Activated CD4-positive, CD25-positive, alpha-beta regulatory T cell treated with anti-CD3 and anti-CD28 coated beads, Interleukin-2, amount 50 U/mL, for 72 hours (primary cell): ENCODE data around the gene TRAF7.
"Not testable (repeated sequence)": the region's sequence is repeated elsewhere in the genome, so short reads cannot be mapped to it uniquely, and the experiment has no call there.

Experiments
- DNase-seq: peaks from one replicate; pipeline ENCODE4 v3.0.0; 2021

The TRAF7 gene

DNA sequence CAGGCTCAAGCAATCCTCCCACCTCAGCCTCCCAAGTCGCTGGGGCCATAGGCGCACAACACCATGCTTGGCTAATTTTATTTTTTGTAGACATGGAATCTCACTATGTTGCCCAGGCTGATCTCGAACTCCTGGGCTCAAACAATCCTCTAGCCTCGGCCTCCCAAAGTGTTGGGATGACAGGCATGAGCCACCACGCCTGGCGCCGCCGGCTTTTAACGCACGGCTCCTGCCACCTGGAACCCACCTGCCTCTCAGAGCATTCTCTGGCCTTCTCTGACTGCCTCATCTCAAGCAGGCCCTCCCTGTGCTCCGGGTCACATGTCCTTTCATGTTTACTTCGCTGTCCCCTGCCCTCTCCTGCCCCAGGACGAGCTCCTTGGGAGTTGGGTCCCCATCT is 30.5 kb downstream of the TRAF7 start:
- no peak for DNase-seq

DNA sequence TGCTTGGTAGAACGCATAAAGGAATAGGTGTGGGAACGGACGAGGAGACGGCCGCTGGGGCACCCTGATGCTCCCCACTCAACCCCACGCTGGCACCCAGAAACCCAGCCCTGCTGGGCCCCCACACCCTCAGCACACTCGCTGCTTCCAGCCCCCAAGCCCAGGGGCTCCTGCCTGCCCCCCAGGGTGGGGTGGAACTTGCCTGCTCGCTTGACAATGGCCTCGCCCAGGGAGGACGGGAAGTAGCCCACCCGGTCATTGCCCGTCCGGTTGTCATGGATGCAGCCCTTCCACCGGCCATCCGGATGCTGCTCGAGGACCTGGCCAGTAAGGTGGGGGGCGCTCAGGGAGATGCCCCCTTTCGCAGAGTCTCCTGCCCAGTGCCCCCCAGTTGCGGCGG is 30.9 kb downstream of the TRAF7 start:
- no peak for DNase-seq

DNA sequence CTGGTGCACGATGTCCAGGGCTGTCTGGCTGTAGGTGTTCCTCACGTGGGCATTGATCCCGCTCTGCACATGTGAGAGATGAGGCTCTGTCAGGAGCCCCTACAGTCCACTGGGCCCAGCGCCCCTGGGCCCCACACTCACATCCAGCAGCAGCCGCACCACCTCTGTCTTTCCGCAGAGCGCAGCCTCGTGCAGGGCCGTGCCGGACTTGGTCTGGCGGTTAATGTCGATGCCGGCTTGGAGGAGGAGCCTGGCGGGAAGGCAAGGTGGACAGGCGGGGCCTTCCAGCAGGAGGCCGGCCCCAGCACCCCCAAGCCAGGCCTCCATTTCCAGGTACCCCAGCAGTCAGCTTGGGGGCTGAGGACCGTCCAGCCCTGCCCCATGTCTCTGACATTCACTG is 31.6 kb downstream of the TRAF7 start:
- DNase-seq = no peak

DNA sequence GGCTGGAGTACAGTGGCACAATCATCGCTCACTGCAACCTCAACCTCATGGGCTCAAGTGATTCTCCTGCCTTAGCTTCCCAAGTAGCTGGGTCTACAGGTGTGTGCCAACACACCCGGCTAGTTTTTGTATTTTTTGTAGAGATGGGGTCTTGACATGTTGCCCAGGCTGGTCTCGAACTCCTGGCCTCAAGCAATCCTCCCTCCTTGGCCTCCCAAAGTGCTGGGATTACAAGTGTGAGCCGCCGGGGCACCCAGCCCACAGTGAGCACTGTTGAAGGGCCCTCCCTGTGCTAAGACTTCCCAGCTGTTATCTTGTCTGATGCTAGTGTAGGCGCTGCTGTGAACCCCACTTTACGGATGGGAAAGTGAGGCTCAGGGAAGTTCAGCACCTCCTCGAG is 32.8 kb downstream of the TRAF7 start:
- no peak for DNase-seq

DNA sequence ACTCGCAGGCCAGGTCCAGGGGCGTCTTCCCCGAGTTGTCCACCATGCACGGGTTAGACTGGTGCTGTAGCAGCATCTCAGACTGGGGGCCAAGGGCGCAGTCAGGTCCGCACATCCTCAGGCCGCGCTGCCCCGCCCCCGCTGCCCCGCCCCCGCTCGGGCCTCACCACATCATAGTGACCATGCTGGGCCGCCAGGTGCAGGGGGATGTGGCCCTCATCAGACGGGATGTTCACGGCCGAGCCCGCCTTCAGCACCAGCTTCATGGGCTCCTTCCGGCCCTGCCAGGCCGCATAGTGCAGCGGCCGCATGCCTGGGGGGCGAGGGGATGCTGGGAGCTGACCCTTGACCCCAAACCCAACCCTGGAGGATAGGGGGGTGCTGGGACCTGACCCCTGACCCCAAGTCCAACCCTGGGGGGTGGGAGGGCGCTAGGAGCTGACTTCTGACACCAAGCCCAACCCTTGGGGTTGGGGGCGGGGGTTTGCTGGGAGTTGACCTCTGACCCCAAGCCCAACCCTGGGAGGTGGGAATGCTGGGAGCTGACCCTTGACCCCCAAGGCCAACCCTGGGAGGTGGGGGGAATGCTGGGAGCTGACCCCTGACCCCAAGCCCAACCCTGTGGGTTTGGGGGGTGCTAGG is 33.8 kb downstream of the TRAF7 start:
- DNase-seq = no peak

DNA sequence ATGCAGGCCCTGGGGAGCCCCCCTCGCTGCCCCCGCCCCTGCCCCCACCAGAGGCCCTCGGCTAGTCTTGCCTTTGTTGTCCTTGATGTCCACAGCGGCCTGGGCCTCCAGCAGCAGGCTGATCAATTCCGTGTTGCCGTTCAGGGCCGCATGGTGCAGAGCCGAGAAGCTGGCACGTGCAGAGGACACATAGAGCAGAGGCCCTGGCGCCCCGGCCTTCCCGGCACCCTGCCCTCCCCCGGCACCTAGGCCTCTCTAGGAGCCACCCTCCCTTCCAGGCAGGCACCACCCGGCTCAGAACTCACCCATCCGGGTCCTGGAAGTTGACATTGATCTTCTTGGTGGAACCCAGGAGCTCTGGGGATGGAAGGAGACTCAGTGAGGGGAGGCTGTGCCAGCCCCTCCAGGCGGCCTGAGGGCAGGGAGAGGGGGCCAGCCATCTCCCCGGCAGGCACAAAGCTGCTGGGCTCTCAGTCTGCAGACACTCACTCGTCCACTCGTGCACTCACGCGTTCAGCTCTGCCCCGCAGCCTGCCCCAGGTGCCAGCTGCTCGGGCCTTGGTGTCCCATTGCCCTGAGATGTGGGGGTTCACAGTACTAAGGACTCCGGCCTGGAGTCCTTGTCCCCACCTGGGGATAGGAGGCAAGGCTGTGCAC is 34.5 kb downstream of the TRAF7 start:
- no peak for DNase-seq

DNA sequence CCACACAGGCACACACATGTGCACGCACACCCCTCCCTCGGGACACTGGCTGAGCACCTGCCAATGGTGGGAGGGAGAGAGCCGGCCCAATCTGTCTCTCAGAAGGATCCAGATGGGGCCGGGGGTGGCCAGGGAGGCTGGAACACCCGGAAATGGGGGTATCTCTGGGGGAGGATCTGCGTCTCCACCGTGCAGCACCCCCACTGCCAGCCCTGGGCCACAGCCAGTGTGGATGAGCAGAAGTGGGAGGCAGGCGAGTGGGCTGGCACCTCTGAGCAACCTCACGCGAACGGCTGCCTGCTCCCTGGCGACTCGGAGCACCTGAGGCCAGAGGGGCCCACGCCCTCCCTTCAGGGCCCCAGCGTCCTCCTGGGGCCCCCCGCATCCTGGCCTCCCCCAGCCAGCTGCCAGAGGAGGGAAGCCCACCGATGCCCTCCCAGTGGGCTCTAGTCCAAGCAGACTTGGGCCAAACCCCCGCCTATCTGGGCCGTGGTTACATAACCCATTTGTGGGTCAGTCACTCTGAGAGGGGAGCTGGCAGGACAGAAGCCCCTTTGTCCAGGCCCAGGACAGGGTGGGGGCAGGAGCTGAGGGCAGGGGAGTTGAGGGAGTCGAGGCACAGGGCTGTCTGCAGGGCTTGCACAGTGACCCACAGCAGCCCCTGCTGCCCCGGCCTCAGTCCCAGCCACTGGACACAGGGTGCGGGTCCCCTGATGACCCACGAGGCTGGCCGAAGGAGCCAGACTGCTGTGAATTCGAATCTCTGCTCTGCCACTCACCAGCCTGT is 35.3 kb downstream of the TRAF7 start:
- no peak for DNase-seq

DNA sequence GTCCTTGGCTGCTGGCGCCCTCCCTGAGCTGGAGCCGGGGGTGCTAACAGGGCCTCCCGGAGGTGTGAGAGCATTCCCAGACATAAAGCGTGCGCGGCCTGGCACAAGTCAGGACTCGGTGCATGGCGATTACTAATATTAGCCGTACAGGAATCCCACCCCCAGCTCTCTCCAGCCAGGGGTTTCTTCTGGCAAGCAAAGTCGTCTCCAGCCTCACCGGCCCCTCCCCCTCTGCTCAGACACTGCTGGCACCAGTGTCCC is 35.8 kb downstream of the TRAF7 start:
- no peak for DNase-seq

DNA sequence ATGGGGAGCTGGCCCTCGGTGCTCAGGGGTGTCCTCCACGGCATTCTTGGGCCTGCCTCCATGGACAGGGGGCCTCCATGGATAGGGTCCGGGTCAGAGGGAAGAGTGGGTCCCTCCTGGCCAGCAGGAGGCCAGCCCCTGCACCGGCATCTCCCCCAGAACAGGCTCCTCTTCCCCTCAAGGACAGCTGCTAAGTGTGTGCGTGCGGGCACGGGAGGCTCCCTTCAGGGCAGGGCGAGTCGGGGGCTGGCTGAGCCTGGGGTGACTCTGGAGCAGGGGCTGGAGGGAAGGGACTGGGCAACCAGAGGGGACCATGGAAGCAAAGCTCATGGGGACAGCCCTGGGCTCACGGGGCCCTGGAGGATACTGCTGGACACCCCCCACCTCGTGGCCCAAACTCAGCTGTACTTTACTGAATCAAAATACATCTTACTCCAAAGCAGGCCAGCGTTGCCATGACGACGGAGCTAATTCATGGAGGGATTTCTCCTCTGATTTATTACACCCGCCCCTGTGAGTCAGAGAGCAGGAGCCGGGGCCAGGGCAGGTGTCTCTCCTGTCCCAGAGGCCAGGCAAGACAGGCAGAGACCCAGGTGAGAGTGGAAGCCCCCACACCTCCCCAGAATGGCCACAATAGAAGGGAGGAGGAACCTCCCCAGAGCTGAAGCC is 38.7 kb downstream of the TRAF7 start:
- no peak for DNase-seq

DNA sequence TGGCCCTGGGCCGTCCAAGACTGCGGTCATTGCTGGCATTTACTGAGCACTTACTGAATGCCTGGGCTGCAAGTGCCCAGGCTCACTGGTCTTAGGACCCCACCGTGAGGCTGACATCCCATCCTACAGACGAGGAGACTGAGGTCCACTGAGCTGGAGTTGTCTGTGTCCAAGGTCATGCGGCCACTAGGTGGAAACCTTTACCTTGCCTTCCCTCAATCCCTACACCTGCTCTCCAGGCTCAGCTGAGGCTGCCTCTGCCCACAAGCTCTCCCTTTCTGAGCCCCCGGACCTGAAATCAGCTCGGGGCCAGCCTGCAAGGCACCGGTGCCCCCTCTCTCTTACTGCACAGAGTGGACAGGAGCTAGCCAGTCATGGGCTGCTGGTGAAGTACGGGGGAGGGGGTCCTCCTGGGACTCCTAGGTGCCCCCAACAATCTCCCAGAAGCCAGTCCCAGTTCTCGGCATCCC is 39.3 kb downstream of the TRAF7 start:
- DNase-seq = no peak

DNA sequence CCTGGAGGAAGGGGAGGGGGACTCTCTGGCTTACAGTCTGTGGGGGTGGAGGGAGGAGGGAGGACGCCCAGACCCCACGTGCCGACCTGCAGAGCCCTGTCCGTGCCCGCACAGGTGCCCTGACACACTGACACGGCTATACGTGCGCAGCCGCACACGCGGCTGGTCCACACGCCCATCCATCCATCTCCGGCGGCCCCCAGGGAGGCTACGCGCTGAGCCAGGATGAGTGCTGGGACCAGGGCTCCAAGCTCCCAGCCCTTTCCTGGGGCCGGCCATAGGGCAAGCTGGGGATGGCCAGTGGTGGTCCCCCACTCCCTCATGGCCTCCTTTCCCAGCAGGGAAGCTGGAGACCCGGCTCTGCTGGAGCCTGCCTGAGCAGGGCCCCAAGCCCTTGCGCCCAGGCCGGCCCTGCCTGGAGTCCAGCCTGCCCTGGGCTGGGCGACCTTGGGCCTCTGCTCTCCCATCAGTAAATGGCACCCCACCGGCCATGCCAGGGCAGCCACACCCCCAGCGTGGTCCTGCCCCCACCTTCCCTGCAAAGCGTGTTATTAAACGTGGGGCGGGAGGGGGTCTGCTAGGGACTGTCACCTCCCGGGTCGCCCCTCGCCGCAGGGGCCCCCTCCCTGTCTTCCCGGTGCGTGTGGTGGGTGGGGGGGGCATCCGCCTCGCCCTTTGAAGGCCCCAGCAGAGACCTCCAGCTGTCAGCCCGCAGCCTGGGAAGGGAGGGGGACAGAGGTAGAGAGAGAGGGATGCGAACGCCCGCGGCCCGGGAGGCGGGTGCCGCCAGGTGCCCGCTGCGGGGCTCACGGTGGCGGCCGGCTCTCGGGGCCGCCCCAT is 40.0 kb downstream of the TRAF7 start:
- no peak for DNase-seq

DNA sequence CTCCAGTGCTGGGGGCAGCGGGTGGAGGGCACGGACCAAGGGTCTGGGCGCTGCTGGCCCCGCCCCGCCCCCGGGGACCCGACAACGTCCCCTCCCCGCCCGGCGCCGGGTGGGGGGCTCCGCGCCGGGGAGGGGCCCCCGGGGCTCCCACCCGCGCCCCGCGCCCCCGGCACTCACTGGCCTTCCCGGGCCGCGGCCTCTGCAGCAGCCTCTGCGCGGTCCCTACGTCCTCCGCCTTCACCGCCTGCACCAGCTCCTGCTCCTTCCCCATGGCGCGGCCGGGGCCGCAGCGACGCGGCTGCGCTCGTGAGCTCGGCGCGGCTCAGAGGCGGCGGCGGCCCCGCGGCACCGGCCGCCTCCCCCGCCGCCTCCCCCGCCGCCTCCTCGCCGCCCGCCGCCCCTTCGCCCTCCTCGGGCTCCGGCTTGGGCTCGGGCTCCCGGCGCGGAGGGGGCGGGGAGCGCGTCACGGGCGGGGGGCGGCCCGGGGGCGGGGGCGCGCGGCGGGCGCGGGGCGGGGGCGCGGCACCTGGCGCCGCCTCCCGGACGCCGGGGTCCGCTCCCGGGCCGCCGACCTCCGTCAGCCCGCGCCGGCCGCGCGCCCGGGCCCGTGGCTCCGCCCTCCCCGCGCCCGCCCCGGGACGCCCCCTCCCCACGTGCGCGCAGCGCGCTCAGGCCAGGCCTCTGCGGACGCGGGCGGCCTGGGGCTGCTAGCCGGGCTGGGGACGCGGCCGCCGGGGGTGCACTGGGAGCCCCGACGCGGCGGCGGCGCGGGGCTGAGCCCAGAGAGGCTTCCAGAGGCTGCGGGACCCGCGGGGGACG is 40.8 kb downstream of the TRAF7 start, which contains the start of gene CASKIN1:
TSS of gene CASKIN1 (minus strand) at position 444 of the 819 bp plus-strand sequence. CDS start at position 271, 173 bp downstream.
- DNase-seq = no peak

DNA sequence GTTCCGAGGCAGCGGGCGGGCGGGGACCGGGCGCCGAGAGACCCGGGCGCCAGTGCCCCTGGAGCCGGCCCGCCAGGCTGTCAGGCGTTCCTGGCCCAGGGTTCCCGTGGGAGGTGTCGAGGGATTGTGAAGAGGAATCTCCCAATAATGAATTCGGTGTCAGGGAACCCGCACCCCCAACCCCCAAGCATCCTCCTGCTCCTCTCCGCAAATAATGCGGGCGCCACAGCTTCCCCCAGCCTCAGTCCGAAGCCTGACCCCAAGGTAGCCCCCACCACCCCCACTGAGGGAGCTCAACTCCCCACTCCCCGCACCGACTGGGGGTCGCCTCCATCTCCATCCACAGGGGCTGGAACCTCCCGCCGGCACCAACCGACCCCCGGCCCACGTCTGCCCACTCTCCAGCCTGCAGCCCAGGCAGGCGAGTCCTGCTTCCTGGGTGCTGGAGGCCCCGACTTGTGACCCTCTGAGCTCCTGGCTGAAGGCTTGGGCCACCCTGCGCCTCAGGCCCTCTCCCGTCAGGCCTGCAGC is 41.5 kb downstream of the TRAF7 start:
- no peak for DNase-seq

DNA sequence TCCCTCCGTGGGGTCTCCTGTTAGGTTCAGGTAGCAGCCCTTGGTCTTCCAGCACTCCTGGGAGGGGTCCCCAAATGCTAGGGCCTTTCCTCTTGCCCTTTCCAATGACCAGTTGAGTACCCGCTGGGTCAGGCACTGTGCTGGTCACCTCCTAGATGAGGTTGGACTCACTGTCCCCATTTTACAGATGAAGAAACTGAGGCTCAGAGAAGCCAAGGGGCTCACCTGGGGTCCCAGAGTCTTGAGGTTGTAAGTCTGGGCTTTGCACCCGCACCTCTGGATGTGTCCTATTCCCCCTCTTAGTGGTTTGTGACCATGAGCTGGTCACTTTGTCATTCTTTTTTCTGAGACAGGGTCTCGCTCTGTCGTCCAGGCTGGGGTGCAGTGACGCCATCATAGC is 42.2 kb downstream of the TRAF7 start:
- DNase-seq = no peak

DNA sequence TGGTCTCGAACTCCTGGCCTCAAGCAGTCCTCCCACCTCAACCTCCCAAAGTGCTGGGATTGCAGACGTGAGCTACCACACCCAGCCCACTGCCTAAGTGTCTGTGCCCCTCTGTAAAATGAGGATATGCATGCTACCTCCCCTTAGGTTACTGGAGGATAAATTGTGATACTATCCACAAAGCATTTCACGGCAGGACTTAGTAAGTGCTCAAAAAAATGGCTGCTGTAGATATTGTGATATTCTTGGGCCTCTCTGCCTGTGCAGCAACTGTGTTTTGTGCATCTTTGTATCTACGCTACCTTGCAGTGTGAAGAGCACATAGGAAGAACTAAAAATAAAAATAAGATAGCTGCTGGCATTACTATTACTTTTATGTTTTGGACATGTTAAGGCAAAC is 42.7 kb downstream of the TRAF7 start:
- no peak for DNase-seq

DNA sequence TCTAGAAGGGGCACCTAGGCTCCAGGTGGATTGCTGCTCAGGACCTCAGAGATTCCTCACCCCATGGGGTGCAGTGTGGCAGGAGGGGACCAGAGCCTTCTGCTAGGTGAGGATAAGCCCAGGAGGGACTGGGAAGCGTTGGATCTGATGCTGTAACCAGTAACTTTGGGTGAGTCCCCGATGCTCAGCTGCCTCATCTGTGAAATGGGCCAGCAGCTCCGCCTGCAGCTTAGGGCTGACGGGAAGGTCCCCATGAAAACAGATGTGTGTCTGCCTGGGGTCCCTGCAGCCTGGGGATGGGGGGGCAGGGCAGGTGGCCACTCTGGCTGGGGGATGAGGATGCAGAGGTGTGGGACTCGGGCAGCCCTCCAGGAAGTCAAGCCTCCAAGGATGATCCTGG is 43.5 kb downstream of the TRAF7 start:
- DNase-seq = no peak

DNA sequence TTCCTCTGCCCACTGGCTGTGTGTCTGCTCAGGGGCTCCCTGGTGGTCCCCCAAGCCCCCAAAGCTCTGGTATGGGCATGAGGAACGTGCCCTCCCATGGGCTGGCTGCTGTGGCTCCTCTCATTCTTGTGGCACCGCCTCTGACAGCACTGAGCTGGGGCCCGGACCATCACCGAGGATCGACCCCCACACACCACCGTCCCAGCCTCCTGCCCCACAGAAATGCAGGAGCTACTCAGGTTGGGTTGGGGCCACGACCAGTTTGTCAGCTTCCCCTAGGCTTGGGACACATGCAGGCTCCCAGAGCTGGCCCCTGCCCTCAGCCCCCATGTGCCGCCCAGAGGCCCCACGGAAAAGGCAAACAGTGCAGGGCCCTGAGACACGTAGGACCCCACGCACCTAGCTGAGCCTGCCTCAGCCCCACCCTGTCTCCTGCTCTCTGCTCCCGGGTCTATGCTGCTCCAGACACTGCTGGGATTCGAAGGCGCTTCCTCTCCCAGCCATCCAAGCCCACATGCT is 44.1 kb downstream of the TRAF7 start:
- DNase-seq = no peak

DNA sequence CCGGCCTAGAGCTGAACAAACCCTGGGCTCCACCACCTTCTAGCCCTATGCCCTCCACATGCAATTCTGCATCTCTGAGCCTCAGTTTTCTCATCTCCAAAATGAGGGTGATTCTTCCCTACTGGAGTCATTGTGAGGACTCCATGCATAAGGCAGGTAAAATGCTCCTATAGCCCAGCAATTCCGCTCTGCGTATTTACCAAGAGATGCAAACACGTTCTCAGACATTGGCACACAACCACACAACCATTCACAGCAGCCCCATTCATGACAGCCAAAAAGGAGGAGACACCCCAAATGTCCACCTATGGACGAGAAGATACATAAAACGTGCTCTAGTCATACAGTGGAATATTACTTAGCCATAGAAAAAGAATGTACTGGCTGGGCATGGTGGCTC is 44.7 kb downstream of the TRAF7 start:
- no peak for DNase-seq

DNA sequence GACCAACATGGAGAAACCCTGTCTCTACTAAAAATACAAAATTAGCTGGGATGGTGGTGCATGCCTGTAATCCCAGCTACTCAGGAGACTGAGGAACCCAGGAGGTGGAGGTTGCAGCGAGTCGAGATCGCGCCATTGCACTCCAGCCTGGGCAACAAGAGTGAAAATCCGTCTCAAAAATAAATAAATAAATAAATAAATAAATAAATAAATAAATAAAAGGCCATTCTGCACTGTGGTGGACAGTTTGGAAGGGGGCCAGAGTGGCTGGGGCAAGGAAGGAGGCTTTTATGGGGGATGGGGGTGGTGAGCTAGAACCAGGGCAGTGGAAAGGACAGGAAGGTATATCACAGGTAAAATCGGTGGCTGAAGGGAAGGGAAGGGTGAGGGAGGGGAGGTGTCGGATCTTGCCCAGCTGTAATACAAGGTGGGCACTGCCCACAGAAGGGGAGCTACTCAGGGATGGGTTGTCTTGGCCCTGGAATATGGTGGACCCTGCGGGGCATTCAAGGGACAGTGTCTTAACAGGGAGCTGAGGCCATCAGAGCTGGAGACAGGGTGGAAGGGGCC is 47.6 kb downstream of the TRAF7 start:
- not testable (repeated sequence) for DNase-seq

DNA sequence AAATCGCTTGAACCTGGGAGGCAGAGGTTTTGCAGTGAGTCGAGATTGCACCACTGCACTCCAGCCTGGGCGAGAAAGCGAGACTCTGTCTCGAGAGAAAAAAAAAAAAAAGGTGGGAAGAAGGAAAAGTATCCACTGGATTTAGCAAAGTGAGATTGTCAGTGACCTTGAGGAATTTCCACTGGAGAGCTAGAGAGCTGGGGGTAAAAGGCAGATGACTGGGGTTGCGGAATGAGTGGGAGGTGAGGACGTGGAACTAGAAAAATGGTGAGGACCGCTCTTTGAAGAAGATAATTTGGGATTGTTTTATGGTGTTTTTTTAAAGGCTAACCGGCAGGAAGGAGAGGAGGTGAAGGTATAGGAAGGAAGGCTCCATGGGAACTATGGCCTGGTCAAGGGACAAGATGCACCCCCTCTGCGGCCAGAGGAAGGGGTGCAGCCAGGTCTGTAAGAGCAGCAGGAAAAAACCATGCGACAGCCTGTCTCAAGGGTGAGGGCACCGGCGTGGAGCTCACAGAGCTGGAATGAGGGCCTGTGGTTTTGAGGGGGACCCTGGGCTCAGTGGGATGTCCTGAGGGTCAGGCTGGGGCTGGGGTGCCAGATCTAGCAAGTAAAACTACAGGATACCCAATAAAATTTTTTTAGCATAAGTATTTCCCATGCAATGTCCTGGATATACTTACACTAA is 49.0 kb downstream of the TRAF7 start:
- no peak for DNase-seq
